HG03460 (cell line): ENCODE measurements around the gene RAB40C.

Experiments used
- ATAC-seq: cut with Tn5 transposase; IDR thresholded peaks from one replicate; pipeline ENCODE4 v1.9.1; 2021; ENCODE audit not compliant: unreplicated experiment

RAB40C gene

GRCh38 chr16:610513-611381 lies 20.9 kb downstream of the RAB40C start:
- no peak for ATAC-seq

GRCh38 chr16:615122-615521 lies 25.3 kb downstream of the RAB40C start:
- ATAC-seq = no peak

GRCh38 chr16:616733-617586 lies 27.1 kb downstream of the RAB40C start:
- ATAC-seq = no peak

GRCh38 chr16:617855-618254 lies 28.0 kb downstream of the RAB40C start:
- ATAC-seq = no peak

- ATAC-seq = no peak
These were observed 29.7 kb downstream of the RAB40C start for GRCh38 chr16:619476-620100.

GRCh38 chr16:620700-621525 lies 31.0 kb downstream of the RAB40C start:
- ATAC-seq = no peak

- ATAC-seq = no peak
These were observed 31.8 kb downstream of the RAB40C start for GRCh38 chr16:621526-622105.

GRCh38 chr16:622920-623280 lies 33.0 kb downstream of the RAB40C start:
- ATAC-seq = no peak

GRCh38 chr16:624526-625070 lies 34.7 kb downstream of the RAB40C start:
- ATAC-seq = no peak

- no peak for ATAC-seq
These were observed 35.5 kb downstream of the RAB40C start for GRCh38 chr16:625117-625976.

- no peak for ATAC-seq
These were observed 36.3 kb downstream of the RAB40C start for GRCh38 chr16:625977-626765.

GRCh38 chr16:626787-627453 lies 37.1 kb downstream of the RAB40C start:
- no peak for ATAC-seq

GRCh38 chr16:627454-628239 lies 37.8 kb downstream of the RAB40C start:
- no peak for ATAC-seq

GRCh38 chr16:628321-629061 lies 38.6 kb downstream of the RAB40C start:
- no peak for ATAC-seq

- no peak for ATAC-seq
These were observed 39.4 kb downstream of the RAB40C start for GRCh38 chr16:629185-629832.

GRCh38 chr16:629833-630248 lies 40.0 kb downstream of the RAB40C start:
- ATAC-seq = no peak
